ENCODE measurements around the gene CNIH4. TPM values are rescaled to one million over a fixed set of nuclear protein-coding genes. Genes with fewer than 3 reads are reported as not detected.

Gene CNIH4
- total RNA-seq, 1 donor from 2014 or later: 91.8 TPM

GRCh38 chr1:224377676-224378006 is 21.0 kb downstream of the CNIH4 start:
- Histone ChIP-seq H3K27ac (no peak overlapping the region), H3K4me1 (no peaks in the 10 kb centered on the region), H2AFZ (replicated peaks) (no peak overlapping the region), H3F3A (ENCODE audit: low read depth) (peaks cover 9% of the 10 kb centered on the region), H3K36me3 (peaks cover 12% of the 10 kb centered on the region), H3K79me2 (ENCODE audit: low read depth) (no peaks in the 10 kb centered on the region), H3K9me3 (ENCODE audit: low read depth) (no peaks in the 10 kb centered on the region), H3K9ac (no peak overlapping the region), H3K27me3 (no peaks in the 10 kb centered on the region), H3K4me2 (no peak overlapping the region), H3K4me3 (no peak overlapping the region), H4K20me1 (ENCODE audit: low read depth) (no peaks in the 10 kb centered on the region)
- TF ChIP-seq EZH2 (IDR thresholded peaks at IDR 0.05): no peak
- no peak for TF ChIP-seq EZH2phosphoT487 (IDR thresholded peaks at IDR 0.05)
- TF ChIP-seq CTCF (IDR thresholded peaks at IDR 0.05): no peak
- Mint-ChIP-seq H3K9me3 (no peaks in the 10 kb centered on the region), H3K27ac (no peak overlapping the region), H3K27me3 (ENCODE audit: insufficient read depth, low read depth) (no peaks in the 10 kb centered on the region), H3K4me3 (no peak overlapping the region), H3K4me1 (no peaks in the 10 kb centered on the region), H3K36me3 (peaks cover 32% of the 10 kb centered on the region)
- no peak for DNase-seq (ENCODE audit: low spot score)

- H3K4me1 ChIP-seq: no peaks in the 10 kb centered on the region
- no peak overlapping the region for H2AFZ ChIP-seq (replicated peaks)
- Mint-ChIP-seq H3K9me3 (no peaks in the 10 kb centered on the region), H3K4me3 (no peak overlapping the region), H3K36me3 (peaks cover 22% of the 10 kb centered on the region), H3K27me3 (ENCODE audit: insufficient read depth, low read depth) (no peaks in the 10 kb centered on the region), H3K4me1 (no peaks in the 10 kb centered on the region), H3K27ac (no peak overlapping the region)
- H3K27me3 ChIP-seq: no peaks in the 10 kb centered on the region
- no peaks in the 10 kb centered on the region for H3K9me3 ChIP-seq (ENCODE audit: low read depth)
- H3K27ac ChIP-seq: no peak overlapping the region
- H3K9ac ChIP-seq: no peak overlapping the region
- H3K4me2 ChIP-seq: no peak overlapping the region
- no peaks in the 10 kb centered on the region for H3K79me2 ChIP-seq (ENCODE audit: low read depth)
- H4K20me1 ChIP-seq (ENCODE audit: low read depth): no peaks in the 10 kb centered on the region
- peaks cover 6% of the 10 kb centered on the region for H3K36me3 ChIP-seq
- TF ChIP-seq CTCF (IDR thresholded peaks at IDR 0.05): no peak
- no peak for TF ChIP-seq EZH2phosphoT487 (IDR thresholded peaks at IDR 0.05)
- no peak for TF ChIP-seq EZH2 (IDR thresholded peaks at IDR 0.05)
- H3F3A ChIP-seq (ENCODE audit: low read depth): peaks cover 9% of the 10 kb centered on the region
- DNase-seq (ENCODE audit: low spot score): no peak
- H3K4me3 ChIP-seq: no peak overlapping the region
Measured at GRCh38 chr1:224378855-224379631, 22.4 kb downstream of the CNIH4 start.

GRCh38 chr1:224380003-224380402 is 23.3 kb downstream of the CNIH4 start:
- Mint-ChIP-seq H3K9me3 (no peaks in the 10 kb centered on the region), H3K4me3 (no peak overlapping the region), H3K36me3 (peaks cover 17% of the 10 kb centered on the region), H3K4me1 (no peaks in the 10 kb centered on the region), H3K27ac (no peak overlapping the region), H3K27me3 (ENCODE audit: insufficient read depth, low read depth) (no peaks in the 10 kb centered on the region)
- Histone ChIP-seq H3K9ac (no peak overlapping the region), H3K4me2 (no peak overlapping the region), H3F3A (ENCODE audit: low read depth) (peaks cover 12% of the 10 kb centered on the region), H2AFZ (replicated peaks) (no peak overlapping the region), H3K27me3 (no peaks in the 10 kb centered on the region), H3K27ac (no peak overlapping the region), H3K79me2 (ENCODE audit: low read depth) (no peaks in the 10 kb centered on the region), H4K20me1 (ENCODE audit: low read depth) (no peaks in the 10 kb centered on the region), H3K4me3 (no peak overlapping the region), H3K36me3 (peaks cover 7% of the 10 kb centered on the region), H3K4me1 (no peaks in the 10 kb centered on the region), H3K9me3 (ENCODE audit: low read depth) (no peaks in the 10 kb centered on the region)
- DNase-seq (ENCODE audit: low spot score): no peak
- no peak for TF ChIP-seq EZH2 (IDR thresholded peaks at IDR 0.05)
- TF ChIP-seq CTCF (IDR thresholded peaks at IDR 0.05): no peak
- no peak for TF ChIP-seq EZH2phosphoT487 (IDR thresholded peaks at IDR 0.05)
